Upper lobe of right lung (tissue), 1 donor: Measurements from ENCODE around the gene ANO4. TPM values are rescaled to one million over a fixed set of nuclear protein-coding genes. Genes with fewer than 3 reads are reported as not detected.

Experiments
- ATAC-seq: fragments of 200-7000 bp; cut with Tn5 transposase; one replicate; pipeline ENCODE4 v1.9.1; 2020; ENCODE audit warnings: mild to moderate bottlenecking, moderate library complexity
- DNase-seq: peaks from one replicate; pipeline ENCODE4 v3.0.0-alpha.2; 2020
- H3K27ac ChIP-seq: fragments of 200-600 bp; one replicate; pipeline ENCODE4 v1.8.0; 2022
- H3K27me3 ChIP-seq: fragments of 200-600 bp; one replicate; pipeline ENCODE4 v1.8.0; 2022; ENCODE audit warnings: mild to moderate bottlenecking
- H3K36me3 ChIP-seq: fragments of 200-600 bp; one replicate; pipeline ENCODE4 v1.8.0; 2022
- H3K4me1 ChIP-seq: fragments of 200-600 bp; one replicate; pipeline ENCODE4 v1.8.0; 2022
- H3K4me3 ChIP-seq: fragments of 200-600 bp; one replicate; pipeline ENCODE4 v1.8.0; 2022; ENCODE audit warnings: mild to moderate bottlenecking
- H3K9me3 ChIP-seq: fragments of 200-600 bp; one replicate; pipeline ENCODE4 v1.8.0; 2022
- intact Hi-C: fragments of 100-400 bp; cut with DNase I; formaldehyde crosslinking; loops from one replicate; pipeline ENCODE4 v1.11.0; 2022
- total RNA-seq: library from RNA; stranded (reverse); fragmentation: NEBNext Ultra II Directional; extraction: Animal tissue kit (Norgen Biotek cat#: 25700); gene quantifications from one replicate; pipeline ENCODE4 v1.2.1, GENCODE V29; 2021
- TF ChIP-seq, protein P1 (sequence below): fragments of 200-600 bp; IDR thresholded peaks from one replicate; pipeline ENCODE4 v1.8.0; 2022; ENCODE audit warnings: antibody characterized with exemption
- donor health status: DM: no; HTN: yes; CAD: no; lungs with severe emphysema.

The ANO4 gene
- total RNA-seq, 1 donor from 2014 or later = 0.38 TPM

DNA sequence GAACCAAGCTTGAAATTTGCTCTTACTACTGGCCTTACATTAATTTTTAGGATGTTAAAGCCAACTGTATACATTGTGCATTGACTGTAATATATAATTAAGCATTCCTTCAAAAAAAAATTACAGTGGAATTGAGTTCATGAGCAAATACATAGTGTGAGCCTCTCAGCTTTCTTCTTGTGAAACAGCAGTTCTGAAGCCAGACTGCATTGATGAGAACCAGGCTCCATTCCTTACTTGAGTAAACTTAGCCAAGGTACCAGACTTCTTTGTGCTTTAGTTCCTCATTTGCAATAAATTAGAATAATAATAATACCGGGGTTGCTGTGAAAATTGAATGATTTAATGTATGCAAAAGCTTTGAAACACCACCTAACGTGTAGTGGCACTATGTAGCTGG is 169.5 kb downstream of the ANO4 start:
- TF ChIP-seq, protein P1, sequence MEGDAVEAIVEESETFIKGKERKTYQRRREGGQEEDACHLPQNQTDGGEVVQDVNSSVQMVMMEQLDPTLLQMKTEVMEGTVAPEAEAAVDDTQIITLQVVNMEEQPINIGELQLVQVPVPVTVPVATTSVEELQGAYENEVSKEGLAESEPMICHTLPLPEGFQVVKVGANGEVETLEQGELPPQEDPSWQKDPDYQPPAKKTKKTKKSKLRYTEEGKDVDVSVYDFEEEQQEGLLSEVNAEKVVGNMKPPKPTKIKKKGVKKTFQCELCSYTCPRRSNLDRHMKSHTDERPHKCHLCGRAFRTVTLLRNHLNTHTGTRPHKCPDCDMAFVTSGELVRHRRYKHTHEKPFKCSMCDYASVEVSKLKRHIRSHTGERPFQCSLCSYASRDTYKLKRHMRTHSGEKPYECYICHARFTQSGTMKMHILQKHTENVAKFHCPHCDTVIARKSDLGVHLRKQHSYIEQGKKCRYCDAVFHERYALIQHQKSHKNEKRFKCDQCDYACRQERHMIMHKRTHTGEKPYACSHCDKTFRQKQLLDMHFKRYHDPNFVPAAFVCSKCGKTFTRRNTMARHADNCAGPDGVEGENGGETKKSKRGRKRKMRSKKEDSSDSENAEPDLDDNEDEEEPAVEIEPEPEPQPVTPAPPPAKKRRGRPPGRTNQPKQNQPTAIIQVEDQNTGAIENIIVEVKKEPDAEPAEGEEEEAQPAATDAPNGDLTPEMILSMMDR = no peak
- no peaks in the 10 kb centered on the region for H3K36me3 ChIP-seq
- H3K27me3 ChIP-seq = no peaks in the 10 kb centered on the region
- no peaks in the 10 kb centered on the region for H3K4me1 ChIP-seq
- DNase-seq = no peak
- no peaks in the 10 kb centered on the region for H3K9me3 ChIP-seq
- H3K4me3 ChIP-seq = no peak overlapping the region
- intact Hi-C loops = no loop called here
- no peak for ATAC-seq
- H3K27ac ChIP-seq = no peak overlapping the region

DNA sequence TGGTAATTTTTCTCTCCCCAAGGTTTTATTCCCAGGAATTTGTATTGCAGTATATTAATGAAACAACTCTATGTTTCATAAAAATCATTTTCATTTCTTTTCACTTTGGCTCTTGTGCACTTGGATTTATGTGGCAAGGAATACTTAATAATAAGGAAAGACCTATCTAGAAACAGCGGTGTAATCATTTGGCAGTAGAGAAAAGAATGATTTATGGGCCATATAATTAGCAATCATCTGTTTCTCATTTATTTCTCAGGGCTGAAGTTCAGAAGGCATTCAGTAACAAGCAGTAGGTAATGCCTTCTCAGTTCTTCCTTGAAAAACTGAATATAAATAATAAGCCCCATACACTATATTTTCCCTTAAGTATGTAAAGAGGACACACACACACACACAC is 172.6 kb downstream of the ANO4 start:
- TF ChIP-seq, protein P1 = no peak
- H3K27ac ChIP-seq = no peak overlapping the region
- H3K27me3 ChIP-seq = no peaks in the 10 kb centered on the region
- H3K4me1 ChIP-seq = no peaks in the 10 kb centered on the region
- no peak overlapping the region for H3K4me3 ChIP-seq
- intact Hi-C loops = no loop called here
- H3K9me3 ChIP-seq = no peaks in the 10 kb centered on the region
- DNase-seq = no peak
- H3K36me3 ChIP-seq = no peaks in the 10 kb centered on the region
- ATAC-seq = no peak

DNA sequence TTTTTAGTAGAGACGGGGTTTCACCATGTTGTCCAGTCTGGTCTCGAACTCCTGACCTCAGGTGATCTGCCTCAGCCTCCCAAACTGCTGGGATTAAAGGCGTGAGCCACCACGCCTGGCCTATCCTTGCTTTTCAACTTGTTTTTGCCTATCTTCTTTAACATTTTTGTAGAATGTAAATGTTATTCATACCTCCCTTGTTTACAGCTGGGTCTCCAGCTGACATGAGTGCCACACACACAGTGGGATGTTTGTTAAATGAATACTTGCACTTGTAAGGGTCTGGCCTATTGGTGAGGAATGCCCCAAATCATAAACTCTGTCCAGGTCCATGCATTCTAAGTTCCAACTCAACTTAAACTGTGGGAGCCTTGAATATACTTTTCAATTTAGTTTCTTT is 176.3 kb downstream of the ANO4 start:
- Histone ChIP-seq H3K4me3 (no peak overlapping the region), H3K36me3 (no peaks in the 10 kb centered on the region), H3K27ac (no peak overlapping the region), H3K4me1 (no peaks in the 10 kb centered on the region), H3K9me3 (no peaks in the 10 kb centered on the region), H3K27me3 (no peaks in the 10 kb centered on the region)
- DNase-seq = no peak
- TF ChIP-seq, protein P1 = no peak
- intact Hi-C loops = no loop called here
- ATAC-seq = no peak

- H3K4me1 ChIP-seq = no peaks in the 10 kb centered on the region
- H3K9me3 ChIP-seq = no peaks in the 10 kb centered on the region
- intact Hi-C loops = no loop called here
- TF ChIP-seq, protein P1 = no peak
- no peak overlapping the region for H3K27ac ChIP-seq
- no peaks in the 10 kb centered on the region for H3K36me3 ChIP-seq
- ATAC-seq = no peak
- no peak overlapping the region for H3K4me3 ChIP-seq
- no peaks in the 10 kb centered on the region for H3K27me3 ChIP-seq
- no peak for DNase-seq
Observed at GRCh38 chr12:100972121-100972520, 177.5 kb downstream of the ANO4 start.

DNA sequence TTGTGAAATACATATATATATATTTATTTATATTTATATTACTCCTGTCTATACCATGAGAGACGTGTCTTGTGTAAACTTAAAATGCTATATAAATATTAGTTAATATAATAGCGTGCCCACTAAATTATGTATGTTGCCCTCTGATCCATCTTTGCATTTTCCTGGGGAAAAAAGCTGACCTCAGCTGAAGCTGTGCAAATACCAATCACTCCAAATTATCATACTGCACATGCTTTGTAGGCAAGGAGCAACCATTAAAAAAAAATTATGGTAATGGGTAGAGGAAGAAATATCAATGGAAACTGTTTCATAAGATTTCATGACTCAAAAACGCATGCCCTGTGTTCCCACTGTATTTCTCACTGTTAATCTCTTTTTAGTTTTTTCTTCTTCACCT is 179.8 kb downstream of the ANO4 start:
- Histone ChIP-seq H3K4me3 (no peak overlapping the region), H3K27ac (no peak overlapping the region), H3K4me1 (no peaks in the 10 kb centered on the region), H3K9me3 (no peaks in the 10 kb centered on the region), H3K36me3 (no peaks in the 10 kb centered on the region), H3K27me3 (no peaks in the 10 kb centered on the region)
- TF ChIP-seq, protein P1 = no peak
- DNase-seq (no peak), ATAC-seq (no peak)
- intact Hi-C loops = no loop called here

- TF ChIP-seq, protein P1 = no peak
- intact Hi-C loops = no loop called here
- Histone ChIP-seq H3K27me3 (no peaks in the 10 kb centered on the region), H3K27ac (no peak overlapping the region), H3K4me3 (no peak overlapping the region), H3K9me3 (no peaks in the 10 kb centered on the region), H3K36me3 (no peaks in the 10 kb centered on the region), H3K4me1 (no peaks in the 10 kb centered on the region)
- DNase-seq = no peak
- ATAC-seq = no peak
Observed at GRCh38 chr12:100974747-100975146, 180.2 kb downstream of the ANO4 start.
